ENCODE measurements around the gene PHLDA3. TPM values are rescaled to one million over a fixed set of nuclear protein-coding genes. Genes with fewer than 3 reads are reported as not detected.

The PHLDA3 gene
- total RNA-seq, 2 donors from 2014 or later = 9.6 to 15.8 TPM

GRCh38 chr1:201508809-201509208, 39.8 kb upstream of the PHLDA3 start:
- H3K4me3 Mint-ChIP-seq = no peak overlapping the region
- H3K27me3 Mint-ChIP-seq (ENCODE audit: insufficient read depth) = peaks cover 42% of the 10 kb centered on the region
- H3K9me3 Mint-ChIP-seq = no peaks in the 10 kb centered on the region
- Histone ChIP-seq H3K27me3 (ENCODE audit: control insufficient read depth, insufficient read depth, low read length, poor library complexity, severe bottlenecking) (no peaks in the 10 kb centered on the region), H3K27ac (ENCODE audit: low read depth, low read length) (no peak overlapping the region), H3K4me3 (ENCODE audit: low read length) (no peak overlapping the region), H3K9me3 (ENCODE audit: control insufficient read depth, low read length) (no peaks in the 10 kb centered on the region), H3K4me1 (ENCODE audit: control insufficient read depth, insufficient read depth, low read length) (peaks cover 16% of the 10 kb centered on the region), H3K9ac (ENCODE audit: extremely low read depth, low read length, poor library complexity, severe bottlenecking) (no peak overlapping the region), H3K36me3 (ENCODE audit: control insufficient read depth, insufficient read depth, low read length) (no peaks in the 10 kb centered on the region)
- TF ChIP-seq CTCF (conservative IDR thresholded peaks at IDR 0.05) = no peak
- no peak overlapping the region for H3K27ac Mint-ChIP-seq
- WGBS, 2 experiments (ENCODE audit: insufficient coverage in 1 of 2, insufficient read length in 1 of 2) = 95 to 100% methylated on average over 2 of the region's 2 CpGs
- H3K36me3 Mint-ChIP-seq (ENCODE audit: low read depth) = no peaks in the 10 kb centered on the region
- H3K4me1 Mint-ChIP-seq = peaks cover 36% of the 10 kb centered on the region
- DNase-seq = no peak

GRCh38 chr1:201507360-201507675, 38.3 kb upstream of the PHLDA3 start:
- Mint-ChIP-seq H3K36me3 (ENCODE audit: low read depth) (no peaks in the 10 kb centered on the region), H3K27ac (no peak overlapping the region), H3K27me3 (ENCODE audit: insufficient read depth) (peaks cover 42% of the 10 kb centered on the region), H3K4me3 (peak overlapping the region; percentile 58), H3K9me3 (no peaks in the 10 kb centered on the region), H3K4me1 (peaks cover 40% of the 10 kb centered on the region)
- Histone ChIP-seq H3K4me1 (ENCODE audit: control insufficient read depth, insufficient read depth, low read length) (peaks cover 19% of the 10 kb centered on the region), H3K9me3 (ENCODE audit: control insufficient read depth, low read length) (no peaks in the 10 kb centered on the region), H3K27me3 (ENCODE audit: control insufficient read depth, insufficient read depth, low read length, poor library complexity, severe bottlenecking) (no peaks in the 10 kb centered on the region), H3K36me3 (ENCODE audit: control insufficient read depth, insufficient read depth, low read length) (no peaks in the 10 kb centered on the region), H3K9ac (ENCODE audit: extremely low read depth, low read length, poor library complexity, severe bottlenecking) (no peak overlapping the region), H3K4me3 (ENCODE audit: low read length) (no peak overlapping the region), H3K27ac (ENCODE audit: low read depth, low read length) (no peak overlapping the region)
- DNase-seq = no peak
- 85 to 94% methylated on average over 9 to 11 of the region's 11 CpGs for WGBS, 2 experiments (ENCODE audit: insufficient coverage in 1 of 2, insufficient read length in 1 of 2)
- TF ChIP-seq CTCF (conservative IDR thresholded peaks at IDR 0.05) = no peak

- no peaks in the 10 kb centered on the region for H3K27me3 ChIP-seq (ENCODE audit: control insufficient read depth, insufficient read depth, low read length, poor library complexity, severe bottlenecking)
- no peaks in the 10 kb centered on the region for H3K36me3 Mint-ChIP-seq (ENCODE audit: low read depth)
- TF ChIP-seq CTCF (conservative IDR thresholded peaks at IDR 0.05) = no peak
- H3K9me3 ChIP-seq (ENCODE audit: control insufficient read depth, low read length) = no peaks in the 10 kb centered on the region
- H3K27me3 Mint-ChIP-seq (ENCODE audit: insufficient read depth) = peaks cover 42% of the 10 kb centered on the region
- no peaks in the 10 kb centered on the region for H3K9me3 Mint-ChIP-seq
- H3K36me3 ChIP-seq (ENCODE audit: control insufficient read depth, insufficient read depth, low read length) = no peaks in the 10 kb centered on the region
- peaks cover 16% of the 10 kb centered on the region for H3K4me1 ChIP-seq (ENCODE audit: control insufficient read depth, insufficient read depth, low read length)
- peak within 1 kb of the TSS; percentile 58 for H3K4me3 Mint-ChIP-seq
- H3K4me1 Mint-ChIP-seq = peaks cover 38% of the 10 kb centered on the region
- DNase-seq = peak; percentile 72
- H3K9ac ChIP-seq (ENCODE audit: extremely low read depth, low read length, poor library complexity, severe bottlenecking) = no peak within 1 kb of the TSS
- 78 to 80% methylated on average over 37 to 71 of the region's 71 CpGs for WGBS, 2 experiments (ENCODE audit: insufficient coverage in 1 of 2, insufficient read length in 1 of 2)
- H3K27ac ChIP-seq (ENCODE audit: low read depth, low read length) = no peak within 1 kb of the TSS
- H3K4me3 ChIP-seq (ENCODE audit: low read length) = no peak within 1 kb of the TSS
- no peak within 1 kb of the TSS for H3K27ac Mint-ChIP-seq
Observed at GRCh38 chr1:201506557-201507359, 37.8 kb upstream of the PHLDA3 start, which contains the start of gene CSRP1. TSS of gene CSRP1 (minus strand) at chr1:201507123. CDS start at chr1:201496303, 10,820 bp downstream.

All from endodermal cell (in vitro differentiated cells).